Activated CD8-positive, alpha-beta memory T cell treated with anti-CD3 and anti-CD28 coated beads, Interleukin-2, amount 50 U/mL, for 24 hours (primary cell): ENCODE measurements around the gene SETDB2.

Experiments used
- DNase-seq: peaks from one replicate; pipeline ENCODE4 v3.0.0-alpha.2; 2020; ENCODE audit errors: extremely low read depth

Gene SETDB2

GRCh38 chr13:49429121-49429520 lies 15.0 kb upstream of the SETDB2 start:
- DNase-seq = no peak

GRCh38 chr13:49435992-49436391 lies 8.1 kb upstream of the SETDB2 start:
- DNase-seq = no peak

DNA sequence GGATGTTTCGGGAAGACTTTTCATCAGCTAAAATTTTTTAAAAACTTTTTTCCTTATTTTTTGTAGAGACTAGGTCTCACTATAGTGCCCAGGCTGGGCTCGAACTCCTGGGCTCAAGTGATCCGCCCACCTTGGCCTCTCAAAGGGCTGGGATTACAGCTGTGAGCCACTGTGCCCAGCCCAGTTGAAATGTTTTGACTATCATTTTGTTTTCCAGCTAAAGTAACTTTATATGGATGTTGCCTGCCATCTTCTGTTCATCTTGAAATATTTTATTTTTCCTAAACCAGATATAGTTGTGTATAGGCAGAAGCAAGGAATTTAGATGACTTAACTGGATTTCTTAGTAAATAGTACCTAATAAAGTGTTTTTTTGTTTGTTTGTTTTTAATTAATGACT lies 7.2 kb upstream of the SETDB2 start:
- no peak for DNase-seq

GRCh38 chr13:49437705-49438104 lies 6.4 kb upstream of the SETDB2 start:
- no peak for DNase-seq

GRCh38 chr13:49439609-49440008 lies 4.5 kb upstream of the SETDB2 start:
- no peak for DNase-seq

DNA sequence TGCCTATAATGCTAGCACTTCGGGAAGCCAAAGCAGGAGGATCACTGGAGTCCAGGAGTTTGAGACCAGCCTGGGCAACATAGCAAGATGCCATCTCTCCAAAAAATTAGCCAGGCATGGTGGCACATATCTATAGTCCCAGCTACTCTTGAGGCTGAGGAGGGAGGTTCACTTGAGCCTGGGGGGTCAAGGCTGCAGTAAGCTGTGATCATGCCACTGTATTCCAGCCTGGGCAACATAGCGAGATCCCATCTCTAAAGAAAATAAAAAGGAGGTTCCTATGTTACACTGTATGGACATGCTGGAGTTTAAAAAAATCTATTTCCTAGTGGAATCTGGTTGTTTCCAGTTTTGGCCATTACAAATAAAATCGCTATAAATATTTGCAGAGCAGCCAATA lies 2.8 kb upstream of the SETDB2 start:
- no peak for DNase-seq

- no peak for DNase-seq
These were observed 2.2 kb upstream of the SETDB2 start for GRCh38 chr13:49441846-49442245.

- DNase-seq = no peak
These were observed 744 bp upstream of the SETDB2 start for GRCh38 chr13:49443357-49443703.

GRCh38 chr13:49444524-49445395 lies 686 bp downstream of the SETDB2 start:
- peak; percentile 4 for DNase-seq

DNA sequence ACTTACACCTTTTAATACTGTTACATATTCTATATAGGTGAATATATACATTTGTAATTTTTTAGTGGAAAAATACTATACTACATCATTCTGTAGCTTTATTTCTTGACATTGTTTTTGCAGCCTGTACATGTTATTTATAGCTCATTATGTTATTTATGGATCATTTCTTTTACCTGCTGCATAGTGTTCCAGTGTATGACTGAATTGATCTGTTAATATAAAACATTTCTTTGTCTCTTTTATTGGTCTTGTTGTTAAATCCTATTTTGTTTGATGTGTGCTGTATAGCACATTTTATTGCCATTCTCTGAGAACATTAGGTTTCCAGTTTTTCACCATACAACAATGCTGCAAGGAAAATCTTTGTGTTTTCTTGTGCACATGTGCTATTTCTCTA lies 2.4 kb downstream of the SETDB2 start:
- DNase-seq = no peak

DNA sequence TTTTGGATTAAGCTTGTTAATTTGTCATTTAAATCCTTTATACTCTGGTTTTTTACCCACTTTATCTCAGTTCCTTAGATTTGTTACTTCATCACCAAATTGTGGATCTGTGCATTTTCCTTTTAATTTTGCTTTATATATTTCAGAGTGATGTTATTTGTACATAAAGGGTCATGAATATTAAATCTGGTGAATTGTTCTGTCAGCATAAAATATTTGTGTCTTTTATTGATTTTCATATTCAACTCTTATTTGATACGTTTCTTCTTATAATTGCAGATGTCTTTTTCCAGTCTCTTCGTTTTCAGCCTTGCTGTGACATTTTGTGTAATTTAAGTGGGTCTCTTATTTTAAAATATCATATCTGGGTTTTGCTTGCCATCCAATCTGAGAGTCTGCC lies 4.7 kb downstream of the SETDB2 start:
- no peak for DNase-seq

DNA sequence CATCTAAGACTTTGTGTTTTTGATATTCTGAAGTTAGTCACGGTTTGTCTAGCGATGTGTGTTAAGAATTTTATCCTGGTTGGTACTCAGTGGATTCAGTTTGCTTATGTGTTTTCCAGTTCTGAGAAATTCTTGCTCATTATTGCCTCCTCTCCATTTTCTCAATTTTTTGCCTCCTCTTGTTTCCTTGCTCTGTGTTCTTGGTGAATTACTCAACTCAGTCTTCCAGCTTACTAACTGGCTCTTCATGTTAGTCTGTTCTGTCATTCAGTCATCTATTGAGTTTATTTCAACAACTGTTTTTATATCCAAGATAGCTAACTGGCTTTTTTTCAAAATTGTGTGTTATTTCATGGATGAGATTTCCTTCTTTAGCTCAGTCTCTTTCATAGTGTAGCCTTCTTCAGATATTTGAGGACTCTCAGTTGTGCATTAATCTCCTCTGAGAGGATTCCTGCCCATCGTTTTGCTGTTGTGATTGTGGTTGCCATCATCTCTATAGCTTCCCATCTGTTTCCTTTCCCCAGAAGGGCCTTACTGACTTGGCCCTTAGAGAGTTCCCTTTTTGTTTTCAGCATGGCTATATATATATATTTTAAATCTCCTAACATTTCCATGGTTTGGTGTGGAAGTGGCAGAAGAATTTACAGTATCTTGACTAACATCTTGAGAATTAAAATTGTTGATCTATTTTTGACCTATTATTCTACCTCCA lies 6.2 kb downstream of the SETDB2 start:
- no peak for DNase-seq

- DNase-seq = no peak
These were observed 8.8 kb downstream of the SETDB2 start for GRCh38 chr13:49452725-49453457.

- no peak for DNase-seq
These were observed 9.4 kb downstream of the SETDB2 start for GRCh38 chr13:49453465-49453864.

- no peak for DNase-seq
These were observed 10.4 kb downstream of the SETDB2 start for GRCh38 chr13:49454388-49455006.

DNA sequence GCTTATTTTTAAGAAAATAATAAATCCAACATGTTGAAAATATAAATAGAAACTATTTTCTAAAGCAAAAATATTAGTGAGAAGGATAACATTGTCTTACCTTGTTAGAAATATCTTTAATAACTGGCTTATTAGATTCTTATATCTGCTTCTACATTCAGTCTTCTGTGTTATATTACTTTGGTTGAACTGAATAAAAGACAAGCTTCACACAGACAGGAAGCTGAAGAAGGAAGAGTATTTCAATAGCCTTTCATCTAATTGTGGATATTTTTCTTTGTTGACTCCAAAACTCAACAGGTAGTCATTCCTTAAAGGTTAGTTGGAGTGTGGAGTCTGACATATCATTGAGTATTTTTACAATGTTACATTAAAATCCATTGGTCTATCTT lies 10.9 kb downstream of the SETDB2 start:
- DNase-seq = no peak

- no peak for DNase-seq
These were observed 12.1 kb downstream of the SETDB2 start for GRCh38 chr13:49456156-49456555.

- DNase-seq = no peak
These were observed 13.1 kb downstream of the SETDB2 start for GRCh38 chr13:49457221-49457620.

DNA sequence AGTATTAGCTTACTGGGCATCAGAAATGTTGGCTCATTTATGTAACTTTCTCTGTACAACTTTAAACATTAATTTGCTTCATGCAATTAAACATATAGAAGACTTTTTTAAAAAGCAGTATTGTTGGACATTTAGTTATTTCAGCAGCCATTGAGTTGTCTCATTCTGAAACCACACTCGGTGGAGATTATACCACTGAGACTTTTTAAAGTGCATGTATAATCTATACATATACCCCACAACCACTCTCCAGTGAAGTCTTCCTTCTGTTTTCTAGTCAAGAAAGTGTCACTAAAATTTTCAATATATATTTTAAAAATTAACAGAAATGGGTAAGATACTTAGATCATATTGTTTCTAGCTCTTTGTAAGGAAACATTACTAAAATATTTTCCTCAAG lies 15.5 kb downstream of the SETDB2 start:
- no peak for DNase-seq

GRCh38 chr13:49464085-49464484 lies 20.0 kb downstream of the SETDB2 start:
- DNase-seq = no peak

DNA sequence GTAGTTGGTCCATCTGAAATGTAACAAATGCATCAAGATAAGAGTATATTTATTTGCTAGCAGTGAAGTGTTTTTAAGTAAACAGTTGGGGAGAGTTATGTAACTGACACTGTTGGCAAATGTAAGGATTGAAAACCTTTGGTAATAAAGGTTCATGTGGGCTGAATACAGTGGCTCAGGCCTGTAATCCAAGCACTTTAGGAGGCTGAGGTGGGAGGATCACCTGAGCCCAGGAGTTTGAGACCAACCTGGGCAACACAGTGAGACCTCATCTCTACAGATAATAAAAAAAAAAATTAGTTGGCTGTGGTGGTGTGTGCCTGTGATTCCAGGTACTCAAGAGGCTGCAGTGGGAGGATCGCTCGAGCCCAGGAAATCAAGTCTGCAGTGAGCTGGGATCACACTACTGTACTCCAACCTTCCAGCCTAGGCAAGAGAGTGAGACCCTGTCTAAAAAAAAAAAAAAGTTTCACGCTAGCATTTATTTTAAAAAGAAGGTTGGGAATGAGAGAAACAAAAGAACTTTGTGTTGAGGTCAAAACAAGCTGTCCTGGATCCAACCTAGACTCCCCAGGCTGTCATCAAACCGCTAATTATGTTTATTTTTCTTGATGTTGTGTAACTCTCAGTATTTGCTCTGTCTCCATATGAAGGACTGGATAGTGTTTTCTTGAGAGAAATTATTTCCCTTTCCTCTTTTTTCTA lies 20.7 kb downstream of the SETDB2 start:
- no peak for DNase-seq
